ENCODE data around the gene GNA14.

DNA sequence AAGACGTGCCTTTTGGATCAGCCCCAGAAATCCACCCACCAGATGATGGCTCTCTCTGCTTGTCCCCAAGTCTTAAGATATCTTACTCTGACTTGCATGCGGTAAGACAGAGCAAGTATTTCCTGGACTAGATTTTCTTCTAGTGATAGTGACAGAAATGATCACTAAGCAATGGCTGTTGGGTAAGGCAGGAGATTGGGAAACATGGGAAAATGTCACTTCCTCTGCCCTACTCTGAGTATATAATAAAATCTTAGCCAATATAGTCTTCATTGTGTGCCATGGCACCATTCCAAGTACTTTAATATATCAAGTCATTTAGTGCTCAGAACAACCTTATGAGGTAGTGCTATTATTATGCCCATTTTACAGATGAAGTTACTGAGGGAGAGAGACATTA is 31.0 kb upstream of the GNA14 start:
- TF ChIP-seq, protein P1, sequence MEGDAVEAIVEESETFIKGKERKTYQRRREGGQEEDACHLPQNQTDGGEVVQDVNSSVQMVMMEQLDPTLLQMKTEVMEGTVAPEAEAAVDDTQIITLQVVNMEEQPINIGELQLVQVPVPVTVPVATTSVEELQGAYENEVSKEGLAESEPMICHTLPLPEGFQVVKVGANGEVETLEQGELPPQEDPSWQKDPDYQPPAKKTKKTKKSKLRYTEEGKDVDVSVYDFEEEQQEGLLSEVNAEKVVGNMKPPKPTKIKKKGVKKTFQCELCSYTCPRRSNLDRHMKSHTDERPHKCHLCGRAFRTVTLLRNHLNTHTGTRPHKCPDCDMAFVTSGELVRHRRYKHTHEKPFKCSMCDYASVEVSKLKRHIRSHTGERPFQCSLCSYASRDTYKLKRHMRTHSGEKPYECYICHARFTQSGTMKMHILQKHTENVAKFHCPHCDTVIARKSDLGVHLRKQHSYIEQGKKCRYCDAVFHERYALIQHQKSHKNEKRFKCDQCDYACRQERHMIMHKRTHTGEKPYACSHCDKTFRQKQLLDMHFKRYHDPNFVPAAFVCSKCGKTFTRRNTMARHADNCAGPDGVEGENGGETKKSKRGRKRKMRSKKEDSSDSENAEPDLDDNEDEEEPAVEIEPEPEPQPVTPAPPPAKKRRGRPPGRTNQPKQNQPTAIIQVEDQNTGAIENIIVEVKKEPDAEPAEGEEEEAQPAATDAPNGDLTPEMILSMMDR (IDR thresholded peaks at IDR 0.05) = no peak
- no peak for TF ChIP-seq POLR2A (IDR thresholded peaks at IDR 0.05)

Data from right lobe of liver (tissue), 4 donors.